Measurements from ENCODE around the gene HDAC4.

Gene HDAC4

DNA sequence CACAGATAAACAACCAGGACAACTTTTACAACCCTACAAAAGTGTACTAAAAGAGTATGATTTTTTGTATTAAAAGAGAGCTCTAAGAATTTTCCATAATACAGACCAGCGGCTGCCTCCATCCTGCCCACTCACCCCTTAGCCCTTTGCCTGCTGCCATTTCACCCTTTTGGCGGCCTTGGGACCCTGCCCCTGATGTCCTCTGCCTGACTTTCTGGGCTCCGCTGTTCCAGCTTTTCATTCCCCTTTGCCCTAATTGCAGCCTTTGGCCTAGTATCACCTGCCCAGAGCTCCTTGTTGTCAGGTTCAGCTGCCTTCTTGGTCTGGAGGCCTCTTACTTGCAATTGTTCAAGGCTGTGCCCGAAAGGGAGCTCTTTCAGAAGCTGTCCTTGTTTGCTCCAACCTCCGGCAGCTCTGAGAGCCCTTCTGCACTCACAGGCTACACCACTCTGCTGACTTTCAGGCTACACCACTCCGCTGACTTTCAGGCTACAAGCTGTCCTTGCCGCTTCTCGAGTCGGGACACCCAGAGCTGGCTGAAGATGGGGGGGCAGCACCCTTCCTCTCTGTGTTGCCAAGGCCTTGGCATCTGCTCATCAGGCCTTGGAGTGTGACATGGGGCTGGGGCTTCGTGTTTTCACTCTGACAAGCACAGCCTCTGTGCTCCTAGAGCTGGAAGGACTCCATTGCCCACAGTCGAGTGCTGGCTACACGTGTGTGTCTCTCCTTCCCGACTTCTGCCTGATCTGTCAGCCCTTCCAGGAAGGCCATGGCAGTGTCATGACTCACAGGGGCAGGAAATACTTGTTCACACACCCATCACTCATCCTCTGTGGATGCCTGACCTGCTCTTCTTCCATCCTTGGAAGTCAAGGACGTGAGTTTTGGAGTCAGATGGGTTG is 43.1 kb upstream of the HDAC4 start:
- Histone ChIP-seq H3K4me1 (ENCODE audit: control insufficient read depth, insufficient read depth, low read length) (no peaks in the 10 kb centered on the region), H3K4me3 (ENCODE audit: low read depth, low read length) (no peak overlapping the region), H3K36me3 (ENCODE audit: control insufficient read depth in 2 of 2, insufficient read depth in 1 of 2, low read length in 2 of 2) (no peaks in the 10 kb centered on the region), H3K27ac (ENCODE audit: extremely low read depth, low read depth, low read length) (no peak overlapping the region), H3K9me3 (ENCODE audit: control insufficient read depth, insufficient read depth, low read depth, low read length) (no peaks in the 10 kb centered on the region)
- CTCF ChIA-PET, result no interaction called here
- TF ChIP-seq ZNF350 (tag by site-specific recombination; IDR thresholded peaks at IDR 0.05), result no peak
- TF ChIP-seq ZSCAN16 (tag by site-specific recombination; IDR thresholded peaks at IDR 0.05), result no peak
- no peak for TF ChIP-seq ZBTB48 (tag by site-specific recombination; IDR thresholded peaks at IDR 0.05)
- no peak for TF ChIP-seq HOXD13 (CRISPR knock-in tag; IDR thresholded peaks at IDR 0.05; ENCODE audit: borderline replicate concordance)
- no peak for TF ChIP-seq KLF8 (tag by site-specific recombination; IDR thresholded peaks at IDR 0.05)
- TF ChIP-seq ZNF623 (tag by site-specific recombination; IDR thresholded peaks at IDR 0.05), result no peak
- POLR2A ChIA-PET, result no interaction called here

DNA sequence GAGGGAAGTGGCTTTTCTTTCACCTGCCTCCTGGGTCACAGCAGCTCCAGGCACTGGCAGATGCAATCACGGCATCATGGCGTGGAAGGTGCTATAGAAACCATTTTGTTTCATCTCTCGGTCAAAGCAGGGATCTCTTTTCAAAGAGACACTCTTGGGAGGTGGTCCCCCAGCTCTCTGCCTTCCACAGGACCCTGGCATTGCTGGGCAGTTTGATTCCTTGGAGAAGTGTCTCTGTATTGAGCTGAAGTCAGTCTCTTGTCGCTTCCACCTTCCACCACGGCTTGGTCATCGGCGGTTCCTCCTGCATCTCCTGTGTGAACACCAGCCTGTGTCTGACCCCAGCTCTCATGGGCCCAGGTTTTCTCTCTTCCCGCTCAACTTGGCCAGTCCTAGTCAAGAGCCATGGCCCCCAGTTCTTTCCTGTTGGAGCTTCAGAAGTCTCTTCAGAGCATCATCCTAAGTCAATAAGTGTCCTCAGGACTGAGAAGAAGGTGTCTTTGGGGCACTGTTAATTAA is 42.3 kb upstream of the HDAC4 start:
- ChIA-PET CTCF (no interaction called here), POLR2A (no interaction called here)
- no peak overlapping the region for H3K4me3 ChIP-seq (ENCODE audit: low read depth, low read length)
- TF ChIP-seq, protein P1, sequence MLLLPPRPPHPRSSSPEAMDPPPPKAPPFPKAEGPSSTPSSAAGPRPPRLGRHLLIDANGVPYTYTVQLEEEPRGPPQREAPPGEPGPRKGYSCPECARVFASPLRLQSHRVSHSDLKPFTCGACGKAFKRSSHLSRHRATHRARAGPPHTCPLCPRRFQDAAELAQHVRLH (tag by site-specific recombination; IDR thresholded peaks at IDR 0.05), result no peak
- TF ChIP-seq, protein P2, sequence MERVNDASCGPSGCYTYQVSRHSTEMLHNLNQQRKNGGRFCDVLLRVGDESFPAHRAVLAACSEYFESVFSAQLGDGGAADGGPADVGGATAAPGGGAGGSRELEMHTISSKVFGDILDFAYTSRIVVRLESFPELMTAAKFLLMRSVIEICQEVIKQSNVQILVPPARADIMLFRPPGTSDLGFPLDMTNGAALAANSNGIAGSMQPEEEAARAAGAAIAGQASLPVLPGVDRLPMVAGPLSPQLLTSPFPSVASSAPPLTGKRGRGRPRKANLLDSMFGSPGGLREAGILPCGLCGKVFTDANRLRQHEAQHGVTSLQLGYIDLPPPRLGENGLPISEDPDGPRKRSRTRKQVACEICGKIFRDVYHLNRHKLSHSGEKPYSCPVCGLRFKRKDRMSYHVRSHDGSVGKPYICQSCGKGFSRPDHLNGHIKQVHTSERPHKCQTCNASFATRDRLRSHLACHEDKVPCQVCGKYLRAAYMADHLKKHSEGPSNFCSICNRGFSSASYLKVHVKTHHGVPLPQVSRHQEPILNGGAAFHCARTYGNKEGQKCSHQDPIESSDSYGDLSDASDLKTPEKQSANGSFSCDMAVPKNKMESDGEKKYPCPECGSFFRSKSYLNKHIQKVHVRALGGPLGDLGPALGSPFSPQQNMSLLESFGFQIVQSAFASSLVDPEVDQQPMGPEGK (tag by site-specific recombination; IDR thresholded peaks at IDR 0.05), result no peak
- no peak for TF ChIP-seq ZNF426 (tag by site-specific recombination; IDR thresholded peaks at IDR 0.05)
- TF ChIP-seq, protein P3, sequence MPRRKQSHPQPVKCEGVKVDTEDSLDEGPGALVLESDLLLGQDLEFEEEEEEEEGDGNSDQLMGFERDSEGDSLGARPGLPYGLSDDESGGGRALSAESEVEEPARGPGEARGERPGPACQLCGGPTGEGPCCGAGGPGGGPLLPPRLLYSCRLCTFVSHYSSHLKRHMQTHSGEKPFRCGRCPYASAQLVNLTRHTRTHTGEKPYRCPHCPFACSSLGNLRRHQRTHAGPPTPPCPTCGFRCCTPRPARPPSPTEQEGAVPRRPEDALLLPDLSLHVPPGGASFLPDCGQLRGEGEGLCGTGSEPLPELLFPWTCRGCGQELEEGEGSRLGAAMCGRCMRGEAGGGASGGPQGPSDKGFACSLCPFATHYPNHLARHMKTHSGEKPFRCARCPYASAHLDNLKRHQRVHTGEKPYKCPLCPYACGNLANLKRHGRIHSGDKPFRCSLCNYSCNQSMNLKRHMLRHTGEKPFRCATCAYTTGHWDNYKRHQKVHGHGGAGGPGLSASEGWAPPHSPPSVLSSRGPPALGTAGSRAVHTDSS (tag by site-specific recombination; IDR thresholded peaks at IDR 0.05), result no peak
- TF ChIP-seq PRDM1 (tag by site-specific recombination; IDR thresholded peaks at IDR 0.05), result no peak
- TF ChIP-seq ZNF777 (tag by site-specific recombination; IDR thresholded peaks at IDR 0.05; ENCODE audit: borderline replicate concordance), result no peak
- TF ChIP-seq, protein P4, sequence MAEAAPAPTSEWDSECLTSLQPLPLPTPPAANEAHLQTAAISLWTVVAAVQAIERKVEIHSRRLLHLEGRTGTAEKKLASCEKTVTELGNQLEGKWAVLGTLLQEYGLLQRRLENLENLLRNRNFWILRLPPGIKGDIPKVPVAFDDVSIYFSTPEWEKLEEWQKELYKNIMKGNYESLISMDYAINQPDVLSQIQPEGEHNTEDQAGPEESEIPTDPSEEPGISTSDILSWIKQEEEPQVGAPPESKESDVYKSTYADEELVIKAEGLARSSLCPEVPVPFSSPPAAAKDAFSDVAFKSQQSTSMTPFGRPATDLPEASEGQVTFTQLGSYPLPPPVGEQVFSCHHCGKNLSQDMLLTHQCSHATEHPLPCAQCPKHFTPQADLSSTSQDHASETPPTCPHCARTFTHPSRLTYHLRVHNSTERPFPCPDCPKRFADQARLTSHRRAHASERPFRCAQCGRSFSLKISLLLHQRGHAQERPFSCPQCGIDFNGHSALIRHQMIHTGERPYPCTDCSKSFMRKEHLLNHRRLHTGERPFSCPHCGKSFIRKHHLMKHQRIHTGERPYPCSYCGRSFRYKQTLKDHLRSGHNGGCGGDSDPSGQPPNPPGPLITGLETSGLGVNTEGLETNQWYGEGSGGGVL (tag by site-specific recombination; IDR thresholded peaks at IDR 0.05), result no peak
- H3K36me3 ChIP-seq (ENCODE audit: control insufficient read depth in 2 of 2, insufficient read depth in 1 of 2, low read length in 2 of 2), result no peaks in the 10 kb centered on the region
- no peak overlapping the region for H3K27ac ChIP-seq (ENCODE audit: extremely low read depth, low read depth, low read length)
- no peaks in the 10 kb centered on the region for H3K9me3 ChIP-seq (ENCODE audit: control insufficient read depth, insufficient read depth, low read depth, low read length)
- H3K4me1 ChIP-seq (ENCODE audit: control insufficient read depth, insufficient read depth, low read length), result no peaks in the 10 kb centered on the region

DNA sequence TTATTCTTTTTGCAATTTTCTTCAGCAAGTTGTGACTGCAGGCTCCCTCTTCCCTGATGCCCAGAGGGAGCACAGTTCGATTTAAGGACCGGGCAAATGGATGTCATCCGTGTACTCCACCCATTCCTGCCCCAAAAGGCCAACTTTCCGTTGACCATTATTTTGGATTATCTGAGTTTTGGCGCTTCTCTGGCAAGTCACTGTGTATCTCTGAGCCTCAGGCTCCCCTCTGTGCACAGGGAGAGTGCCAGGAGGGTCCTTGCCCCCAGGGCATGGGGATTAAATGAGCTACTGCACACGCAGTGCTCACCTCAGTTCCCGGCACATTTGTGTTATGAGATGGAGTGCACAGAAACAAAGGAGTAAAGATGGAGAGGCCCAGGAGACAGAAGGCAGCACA is 41.4 kb upstream of the HDAC4 start:
- ChIA-PET POLR2A (no interaction called here), CTCF (no interaction called here)
- no peaks in the 10 kb centered on the region for H3K36me3 ChIP-seq (ENCODE audit: control insufficient read depth in 2 of 2, insufficient read depth in 1 of 2, low read length in 2 of 2)
- no peak overlapping the region for H3K4me3 ChIP-seq (ENCODE audit: low read depth, low read length)
- H3K4me1 ChIP-seq (ENCODE audit: control insufficient read depth, insufficient read depth, low read length), result no peaks in the 10 kb centered on the region
- H3K9me3 ChIP-seq (ENCODE audit: control insufficient read depth, insufficient read depth, low read depth, low read length), result no peaks in the 10 kb centered on the region
- H3K27ac ChIP-seq (ENCODE audit: extremely low read depth, low read depth, low read length), result no peak overlapping the region
- TF ChIP-seq, protein P5, sequence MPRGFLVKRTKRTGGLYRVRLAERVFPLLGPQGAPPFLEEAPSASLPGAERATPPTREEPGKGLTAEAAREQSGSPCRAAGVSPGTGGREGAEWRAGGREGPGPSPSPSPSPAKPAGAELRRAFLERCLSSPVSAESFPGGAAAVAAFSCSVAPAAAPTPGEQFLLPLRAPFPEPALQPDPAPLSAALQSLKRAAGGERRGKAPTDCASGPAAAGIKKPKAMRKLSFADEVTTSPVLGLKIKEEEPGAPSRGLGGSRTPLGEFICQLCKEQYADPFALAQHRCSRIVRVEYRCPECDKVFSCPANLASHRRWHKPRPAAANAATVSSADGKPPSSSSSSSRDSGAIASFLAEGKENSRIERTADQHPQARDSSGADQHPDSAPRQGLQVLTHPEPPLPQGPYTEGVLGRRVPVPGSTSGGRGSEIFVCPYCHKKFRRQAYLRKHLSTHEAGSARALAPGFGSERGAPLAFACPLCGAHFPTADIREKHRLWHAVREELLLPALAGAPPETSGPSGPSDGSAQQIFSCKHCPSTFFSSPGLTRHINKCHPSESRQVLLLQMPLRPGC (tag by site-specific recombination; IDR thresholded peaks at IDR 0.05), result no peak
- no peak for TF ChIP-seq ZNF155 (tag by site-specific recombination; IDR thresholded peaks at IDR 0.05)
- no peak for TF ChIP-seq ZNF311 (tag by site-specific recombination; IDR thresholded peaks at IDR 0.05; ENCODE audit: borderline replicate concordance)
- TF ChIP-seq, protein P6, sequence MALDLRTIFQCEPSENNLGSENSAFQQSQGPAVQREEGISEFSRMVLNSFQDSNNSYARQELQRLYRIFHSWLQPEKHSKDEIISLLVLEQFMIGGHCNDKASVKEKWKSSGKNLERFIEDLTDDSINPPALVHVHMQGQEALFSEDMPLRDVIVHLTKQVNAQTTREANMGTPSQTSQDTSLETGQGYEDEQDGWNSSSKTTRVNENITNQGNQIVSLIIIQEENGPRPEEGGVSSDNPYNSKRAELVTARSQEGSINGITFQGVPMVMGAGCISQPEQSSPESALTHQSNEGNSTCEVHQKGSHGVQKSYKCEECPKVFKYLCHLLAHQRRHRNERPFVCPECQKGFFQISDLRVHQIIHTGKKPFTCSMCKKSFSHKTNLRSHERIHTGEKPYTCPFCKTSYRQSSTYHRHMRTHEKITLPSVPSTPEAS (tag by site-specific recombination; IDR thresholded peaks at IDR 0.05), result no peak
- TF ChIP-seq ZNF132 (tag by site-specific recombination; IDR thresholded peaks at IDR 0.05; ENCODE audit: borderline replicate concordance), result no peak
- TF ChIP-seq ZNF292 (tag by site-specific recombination; IDR thresholded peaks at IDR 0.05; ENCODE audit: borderline replicate concordance, low read depth), result no peak
- TF ChIP-seq, protein P2 (tag by site-specific recombination; IDR thresholded peaks at IDR 0.05), result no peak
